ENCODE results near the gene LRRC58.
"Not testable (repeated sequence)": the region's sequence is repeated elsewhere in the genome, so short reads cannot be mapped to it uniquely, and the experiment has no call there.

LRRC58 gene

GRCh38 chr3:120348991-120349854 is at the start of gene LRRC58:
LRRC58 (minus strand) TSS chr3:120349354; CDS start chr3:120349243, 111 bp downstream.
- DNase-seq, result peak; percentile 93

- no peak for DNase-seq
Measured at GRCh38 chr3:120396469-120396868, 47.3 kb upstream of the LRRC58 start.

DNA sequence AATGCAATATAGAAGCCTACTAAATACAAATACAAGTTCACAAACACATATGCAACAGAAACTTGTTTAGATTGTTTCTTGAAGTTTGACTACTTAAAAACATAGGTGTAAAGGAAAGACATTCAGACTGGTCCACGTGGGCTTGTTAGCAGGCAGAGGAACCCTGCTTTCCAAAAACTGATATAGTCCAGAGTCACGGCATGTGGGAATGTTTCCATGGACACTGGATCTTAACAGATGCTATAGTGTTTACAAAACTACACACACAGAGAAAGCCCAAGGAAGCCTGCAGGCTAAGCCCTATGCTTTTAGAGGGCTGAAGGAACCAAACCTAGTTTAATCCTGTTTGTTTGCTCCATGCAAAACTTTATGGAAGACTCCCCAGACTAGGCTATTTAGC is 45.2 kb upstream of the LRRC58 start:
- no peak for DNase-seq

DNA sequence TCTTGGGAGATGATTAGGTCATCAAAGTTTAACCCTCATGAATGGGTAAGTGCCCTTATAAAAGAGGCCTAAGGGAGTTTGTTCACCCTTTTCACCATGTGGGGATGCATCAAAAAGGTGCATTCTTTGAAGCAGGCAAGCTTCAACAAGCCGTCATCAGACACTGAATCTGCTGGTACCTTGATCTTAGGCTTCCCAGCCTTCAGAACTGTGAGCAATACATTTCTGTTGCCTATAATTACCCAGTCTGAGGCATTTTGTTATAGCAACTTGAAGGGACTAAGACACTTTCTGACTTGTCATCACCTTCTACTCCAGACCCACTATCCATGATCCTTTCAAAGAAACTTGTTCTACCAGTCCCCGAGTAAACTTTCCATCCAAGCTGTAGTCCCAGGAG is 44.6 kb upstream of the LRRC58 start:
- no peak for DNase-seq

GRCh38 chr3:120393243-120393642 is 44.1 kb upstream of the LRRC58 start:
- DNase-seq, result no peak

GRCh38 chr3:120382941-120383447 is 33.8 kb upstream of the LRRC58 start:
- no peak for DNase-seq

DNA sequence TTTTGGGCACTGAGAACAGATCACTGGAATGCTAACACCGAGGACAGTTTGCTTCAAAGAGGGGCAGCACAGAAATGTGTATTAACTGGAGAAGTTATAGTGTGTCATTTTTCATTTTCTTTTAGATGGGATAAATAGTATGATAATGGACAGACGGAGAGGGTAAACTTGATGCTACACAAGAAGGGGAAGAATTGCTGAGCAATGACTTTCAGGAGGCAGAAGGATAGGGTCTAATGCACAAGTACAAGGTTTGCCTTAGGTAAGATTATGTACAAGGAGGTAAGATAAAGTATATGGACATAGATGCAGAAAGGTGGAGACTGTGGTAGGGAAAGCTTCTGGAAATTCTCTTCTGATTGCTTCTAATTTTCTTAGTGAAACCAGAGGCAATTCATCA is 32.3 kb upstream of the LRRC58 start:
- DNase-seq, result no peak

DNA sequence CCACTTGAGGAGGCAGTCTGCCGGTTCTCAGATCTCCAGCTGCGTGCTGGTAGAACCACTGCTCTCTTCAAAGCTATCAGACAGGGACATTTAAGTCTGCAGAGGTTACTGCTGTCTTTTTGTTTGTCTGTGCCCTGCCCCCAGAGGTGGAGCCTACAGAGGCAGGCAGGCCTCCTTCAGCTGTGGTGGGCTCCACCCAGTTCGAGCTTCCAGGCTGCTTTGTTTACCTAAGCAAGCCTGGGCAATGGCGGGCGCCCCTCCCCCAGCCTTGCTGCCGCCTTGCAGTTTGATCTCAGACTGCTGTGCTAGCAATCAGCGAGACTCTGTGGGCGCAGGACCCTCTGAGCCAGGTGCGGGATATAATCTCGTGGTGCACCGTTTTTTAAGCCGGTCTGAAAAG is 28.8 kb upstream of the LRRC58 start:
- not testable (repeated sequence) for DNase-seq

- peak; percentile 32 for DNase-seq
Measured at GRCh38 chr3:120370463-120370862, 21.3 kb upstream of the LRRC58 start.

DNA sequence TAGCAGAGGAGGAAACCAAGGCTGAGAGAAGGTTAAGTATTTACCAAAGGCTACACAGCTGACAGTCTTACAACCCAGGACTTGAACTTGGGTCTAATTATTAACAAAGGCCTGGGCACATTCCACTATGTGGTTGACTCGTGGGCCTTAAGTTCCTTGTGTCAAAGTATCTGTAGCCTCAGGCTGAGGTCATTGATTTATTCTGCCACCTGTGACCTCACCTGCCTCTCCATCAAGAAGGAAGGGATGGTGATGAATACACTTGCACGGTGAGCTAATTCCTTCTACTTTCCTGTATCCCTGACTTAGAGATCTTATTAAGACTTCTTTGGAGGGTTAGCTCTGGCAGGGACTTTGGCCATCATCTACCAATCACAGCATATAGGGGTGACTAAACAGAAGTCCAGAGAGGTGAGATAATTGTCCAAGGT is 19.9 kb upstream of the LRRC58 start:
- no peak for DNase-seq

DNA sequence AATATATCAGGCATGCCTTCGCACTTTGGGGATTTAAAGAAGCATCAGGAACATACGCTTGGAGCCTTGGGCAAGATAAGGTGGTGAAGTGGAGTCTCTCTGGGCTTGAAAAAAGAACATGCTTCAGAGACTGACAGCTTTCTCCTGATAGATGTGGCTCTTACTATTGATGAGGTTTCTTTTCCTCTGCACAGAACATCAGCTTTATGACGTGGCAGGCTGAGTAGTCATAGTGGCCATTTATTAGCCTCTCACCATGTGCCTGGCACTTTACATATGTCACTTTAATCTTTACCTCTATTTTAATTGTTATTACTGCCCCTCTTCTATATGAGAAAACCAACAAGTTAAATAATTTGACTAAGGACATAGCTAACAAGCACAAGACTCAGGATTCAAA is 19.0 kb upstream of the LRRC58 start:
- DNase-seq, result no peak

GRCh38 chr3:120364821-120365220 is 15.7 kb upstream of the LRRC58 start:
- DNase-seq, result no peak

GRCh38 chr3:120364101-120364500 is 14.9 kb upstream of the LRRC58 start:
- no peak for DNase-seq

DNA sequence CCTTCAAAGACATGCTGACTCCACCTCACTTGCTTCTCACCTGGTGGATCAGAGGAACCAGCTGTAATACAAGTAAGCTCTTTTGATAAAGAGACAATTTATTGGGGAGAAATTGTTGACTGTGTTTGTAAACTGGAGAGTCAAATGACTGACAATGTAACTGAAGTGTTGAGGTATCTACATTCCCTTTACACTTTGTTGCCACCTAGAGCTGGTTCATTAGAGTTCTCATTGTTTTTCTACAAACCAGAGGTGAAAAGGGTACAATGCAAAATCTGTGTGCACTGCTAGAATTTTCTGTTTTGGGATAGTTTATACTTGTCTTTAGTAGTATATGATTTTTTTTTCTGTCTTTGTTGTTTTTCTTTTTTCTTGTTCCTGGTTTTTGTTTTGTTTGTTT is 8.7 kb upstream of the LRRC58 start:
- DNase-seq, result no peak

DNA sequence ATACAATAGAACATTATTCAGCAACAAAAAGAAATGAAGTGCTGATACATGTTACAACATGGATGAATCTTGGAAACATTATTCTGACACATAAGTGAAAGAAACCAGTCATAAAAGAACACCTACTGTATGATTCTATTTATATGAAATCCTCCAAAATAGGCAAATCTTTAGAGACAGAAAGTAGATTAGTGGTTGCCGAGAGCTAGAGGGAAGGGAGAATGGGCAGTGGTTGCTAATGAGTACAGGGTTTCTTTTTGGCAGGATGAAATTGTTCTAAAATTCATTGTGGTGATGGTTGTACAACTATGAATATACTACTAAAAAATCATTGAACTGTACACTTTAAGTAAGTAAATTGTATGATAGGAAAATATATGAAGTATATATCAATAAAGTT is 6.3 kb upstream of the LRRC58 start:
- no peak for DNase-seq

DNA sequence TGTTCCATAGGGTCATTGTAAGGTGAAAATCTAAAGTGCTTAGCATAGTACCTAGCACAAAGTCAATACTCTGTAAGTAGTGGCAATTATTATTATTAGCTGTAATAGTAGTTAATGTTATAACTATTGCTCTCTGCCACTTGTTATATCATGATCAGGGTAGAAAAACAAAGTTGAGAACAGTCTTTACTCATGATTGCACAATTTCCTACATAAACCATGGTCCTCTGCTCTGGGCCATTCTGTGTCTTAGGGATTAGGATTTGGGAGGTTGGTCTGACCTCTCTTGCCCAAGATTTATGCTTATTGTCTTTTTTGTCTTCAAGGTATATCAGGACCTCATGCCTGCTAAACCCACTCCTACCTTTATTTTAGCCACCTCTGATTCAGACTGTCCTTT is 4.3 kb upstream of the LRRC58 start:
- no peak for DNase-seq

- DNase-seq, result no peak
Measured at GRCh38 chr3:120352017-120352416, 2.9 kb upstream of the LRRC58 start.

DNA sequence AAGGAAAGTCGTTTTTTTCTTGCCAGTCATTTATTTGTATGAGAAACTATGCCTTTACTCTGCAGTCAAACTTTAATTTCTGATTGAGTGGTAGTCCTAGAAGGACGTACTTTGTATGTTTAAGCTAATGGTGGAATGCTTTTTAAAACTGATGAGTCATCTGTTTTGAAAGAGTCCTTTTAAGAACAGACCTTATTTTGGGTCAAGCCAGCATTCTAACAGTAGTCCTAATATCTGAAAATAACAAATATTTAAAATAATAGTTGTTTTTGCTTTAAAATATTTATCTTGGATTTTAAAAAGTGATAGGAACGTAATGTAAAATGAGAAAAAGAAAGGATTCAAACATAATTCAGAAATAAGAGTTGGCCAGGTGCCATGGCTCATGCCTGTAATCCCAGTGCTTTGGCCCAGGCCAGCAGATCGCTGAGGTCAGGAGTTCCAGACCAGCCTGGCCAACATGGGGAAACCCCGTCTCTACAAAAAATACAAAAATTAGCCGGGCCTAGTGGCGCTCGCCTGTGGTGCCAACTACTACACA is 1.3 kb upstream of the LRRC58 start:
- peak; percentile 22 for DNase-seq

DNA sequence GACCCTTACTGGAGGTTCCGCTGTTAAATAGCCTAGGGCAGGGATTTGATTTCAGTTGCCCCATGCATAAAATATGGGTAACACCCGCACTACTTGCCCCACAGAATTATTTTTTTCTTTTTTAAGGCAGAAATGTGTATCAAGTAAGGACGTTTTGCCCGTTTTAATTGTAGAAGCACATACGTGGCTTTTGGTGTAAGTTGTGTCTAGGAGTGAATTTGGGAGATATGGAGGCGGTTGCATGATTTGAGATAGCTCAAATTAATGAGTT is 636 bp upstream of the LRRC58 start:
- DNase-seq, result no peak

DNA sequence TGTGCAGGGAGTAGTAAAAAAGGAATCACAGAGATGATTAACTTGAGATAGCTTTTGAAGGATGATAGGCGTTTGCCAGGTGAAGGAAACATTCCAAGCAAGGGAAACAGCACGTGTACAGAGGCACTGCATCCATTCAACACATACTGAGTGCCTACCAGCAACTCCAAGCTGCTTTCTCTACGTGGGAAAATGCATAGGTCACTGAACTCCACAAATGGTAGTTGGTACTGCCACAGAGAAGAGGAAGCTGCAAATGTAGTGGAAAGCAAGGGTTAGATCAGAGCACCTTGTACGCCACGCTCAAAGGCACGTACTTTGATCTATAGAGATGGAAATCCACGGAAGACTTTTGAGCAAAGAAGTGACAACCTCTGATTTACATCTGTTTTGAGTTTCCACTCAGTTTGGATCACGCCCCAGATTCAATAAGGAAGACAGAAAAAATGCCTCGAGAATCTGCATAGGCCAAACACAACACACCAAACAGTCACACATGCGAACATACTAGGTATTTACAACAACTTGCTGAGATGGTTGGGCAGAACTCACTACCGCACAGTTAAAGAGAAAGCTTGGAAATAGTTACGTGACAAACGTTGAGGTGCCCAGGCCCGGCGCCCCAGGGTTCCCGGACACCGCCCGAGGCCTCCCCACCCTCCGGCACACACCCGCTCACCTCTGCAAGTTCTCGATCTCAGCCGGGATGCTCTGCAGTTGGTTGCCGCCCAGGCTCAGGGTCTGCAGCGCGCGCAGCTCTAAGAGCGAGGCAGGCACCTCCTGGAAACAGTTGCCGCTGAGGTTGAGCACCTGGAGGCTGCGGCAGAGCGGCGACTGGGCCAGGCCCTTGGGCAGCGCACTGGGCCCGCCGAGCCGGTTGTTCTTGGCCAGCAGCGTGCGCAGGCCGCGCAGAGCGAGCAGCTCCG is 826 bp downstream of the LRRC58 start:
- peak; percentile 69 for DNase-seq

DNA sequence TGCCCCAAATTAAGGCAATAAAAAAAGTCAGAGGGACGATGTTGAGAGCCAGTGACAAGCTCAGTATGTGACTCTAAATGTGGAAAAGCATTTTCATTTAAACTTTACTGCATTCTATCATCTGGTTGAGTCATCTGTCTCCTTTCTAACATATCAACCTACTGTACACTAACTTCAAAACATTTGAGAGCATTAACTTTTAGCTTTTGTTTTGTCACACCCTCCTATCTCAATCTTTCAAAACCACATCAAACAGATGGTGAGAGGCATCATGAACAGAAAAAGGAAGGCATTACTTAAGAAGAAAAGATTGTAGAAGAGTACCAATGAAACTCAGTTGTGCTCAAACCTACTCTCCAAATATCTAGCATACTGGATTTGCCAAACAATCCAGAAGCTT is 4.8 kb downstream of the LRRC58 start:
- DNase-seq, result peak; percentile 71

DNA sequence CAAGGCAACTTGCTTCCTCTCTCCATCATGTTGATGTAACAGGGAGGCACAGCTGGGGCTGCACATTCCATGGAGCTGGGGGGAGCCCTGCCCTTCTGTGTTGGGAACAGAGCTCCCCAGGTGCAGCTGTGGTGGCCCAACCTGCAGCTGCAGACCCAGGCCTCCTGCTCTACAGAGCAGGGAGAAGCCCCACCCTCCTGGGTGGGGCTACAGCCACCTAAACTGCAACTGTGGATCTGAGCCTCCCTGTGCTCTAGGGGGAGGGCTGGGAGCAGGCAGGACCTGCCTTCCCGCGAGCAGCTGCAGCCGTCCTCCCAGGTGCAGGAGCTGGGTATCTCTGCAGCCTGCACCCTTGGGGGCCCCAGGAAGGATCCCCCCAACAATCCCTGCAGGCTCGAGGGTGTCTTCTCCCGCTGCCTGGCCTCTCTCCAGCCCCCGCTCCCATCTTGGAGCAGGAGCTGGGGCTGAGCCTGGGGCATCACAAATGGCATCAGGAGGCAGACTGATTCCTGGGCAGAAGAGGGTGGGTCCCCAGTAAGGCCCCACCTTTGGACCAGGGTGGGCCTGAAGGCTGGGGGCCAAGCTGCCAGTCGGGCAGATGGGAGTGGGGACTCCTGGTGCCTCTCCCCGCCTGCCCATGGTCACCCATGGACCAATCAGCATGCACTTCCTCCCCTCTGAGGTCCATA is 7.4 kb downstream of the LRRC58 start:
- DNase-seq, result no peak

DNA sequence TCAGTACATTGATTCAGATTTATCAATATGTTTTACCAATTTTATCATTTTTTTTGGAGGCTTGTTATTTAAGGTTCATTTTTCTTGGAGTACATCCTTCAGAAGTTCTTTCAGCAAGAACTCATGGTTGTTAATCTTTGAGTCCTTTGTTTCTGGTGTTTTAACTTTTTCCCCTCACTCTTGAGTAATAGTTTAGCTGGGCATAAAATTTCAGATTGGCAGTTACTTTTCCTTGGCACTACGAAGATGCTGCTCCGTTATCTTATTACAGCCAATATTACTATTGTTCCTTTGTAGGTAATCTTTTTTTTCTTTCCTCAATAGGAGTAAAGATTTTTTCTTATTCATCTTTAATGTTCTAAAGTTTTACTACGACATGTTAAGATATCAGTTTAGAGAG is 9.8 kb downstream of the LRRC58 start:
- no peak for DNase-seq

Data from activated CD4-positive, alpha-beta T cell treated with anti-CD3 and anti-CD28 coated beads, Interleukin-2, Interleukin-6, amounts not matched to agents 100 ng/mL and 50 ng/mL, durations not matched to agents 16 hours and 8 hours (primary cell).